Esophagus squamous epithelium (tissue), 4 donors: ENCODE results near the gene COL16A1.

Source experiments
- CTCF ChIP-seq, 6 experiments: fragments of 450-650 bp in 4 of 6; fragments of 200-600 bp in 2 of 6; sonication (generic) in 2 of 6; IDR thresholded peaks; one replicate each; pipeline ENCODE4 v1.5.1; 2016 to 2019; ENCODE audit warnings: antibody characterized with exemption in 6 of 6, mild to moderate bottlenecking in 4 of 6, moderate library complexity in 4 of 6
- POLR2A ChIP-seq, 4 donors: fragments of 450-650 bp; IDR thresholded peaks; one replicate each; pipeline ENCODE4 v1.6.1; 2017; ENCODE audit warnings: antibody characterized with exemption in 4 of 4, mild to moderate bottlenecking in 4 of 4, moderate library complexity in 3 of 4

DNA sequence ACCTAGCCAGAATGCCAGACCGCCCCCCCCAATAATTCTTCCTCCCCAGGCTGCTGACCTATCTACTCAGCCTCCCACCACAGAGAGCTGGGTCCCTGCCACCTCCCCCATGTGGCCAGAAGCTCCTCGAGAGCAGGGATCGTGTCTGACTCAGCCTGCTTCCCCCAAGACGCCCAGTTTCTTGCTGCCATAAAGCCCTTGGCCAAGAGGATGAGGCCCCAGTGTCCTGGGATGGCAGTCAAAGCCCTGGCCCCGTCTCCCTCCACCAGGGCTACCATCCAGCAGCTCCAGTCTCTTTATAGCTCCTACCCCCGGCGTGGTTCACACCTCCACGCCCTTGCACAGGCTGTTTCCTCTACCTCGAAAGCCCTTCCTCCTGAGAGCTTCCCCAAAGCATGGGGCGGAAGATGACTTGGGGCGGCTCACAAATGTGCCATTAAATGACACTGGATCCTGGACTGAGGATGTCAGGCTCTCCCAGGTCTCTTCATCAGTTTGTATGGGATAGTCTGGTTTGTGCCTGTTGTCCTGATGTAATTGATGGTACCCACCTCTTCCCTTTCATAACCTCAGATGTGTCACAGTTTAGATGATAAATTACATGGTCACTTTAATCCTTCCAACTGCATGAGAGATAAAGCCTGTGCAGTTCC, 47.2 kb upstream of the COL16A1 start:
- no peak for TF ChIP-seq CTCF (IDR thresholded peaks at IDR 0.05)
- TF ChIP-seq POLR2A (IDR thresholded peaks at IDR 0.05): no peak
